Tibial nerve (tissue), 4 donors: ENCODE measurements around the gene LMF1. TPM values are rescaled to one million over a fixed set of nuclear protein-coding genes. Genes with fewer than 3 reads are reported as not detected.

Experiments used
- DNase-seq, 2 donors: peaks; one replicate each; pipeline ENCODE4 v3.0.0-alpha.2; 2019; ENCODE audit warnings: low spot score in 2 of 2
- H3K27ac ChIP-seq, 4 donors: fragments of 200-600 bp; sonication (generic) in 3 of 4; one replicate each; pipeline ENCODE4 v1.5.1; 2017 to 2019; ENCODE audit warnings: mild to moderate bottlenecking in 1 of 4
- H3K27me3 ChIP-seq, 2 donors: fragments of 200-600 bp; sonication (generic) in 1 of 2; one replicate each; pipeline versions ENCODE4 v1.5.1 to v1.6.0; 2017 to 2019
- H3K36me3 ChIP-seq, 3 donors: fragments of 200-600 bp; sonication (generic); one replicate each; pipeline ENCODE4 v1.5.1; 2018 to 2019
- H3K4me1 ChIP-seq, 4 donors: fragments of 200-600 bp; sonication (generic) in 3 of 4; one replicate each; pipeline ENCODE4 v1.5.1; 2017 to 2019
- H3K4me3 ChIP-seq, 4 donors: fragments of 200-600 bp; sonication (generic) in 3 of 4; one replicate each; pipeline ENCODE4 v1.5.1; 2017 to 2019; ENCODE audit warnings: mild to moderate bottlenecking in 1 of 4, moderate library complexity in 1 of 4
- H3K9me3 ChIP-seq, 4 donors: fragments of 200-600 bp; sonication (generic) in 3 of 4; one replicate each; pipeline ENCODE4 v1.5.1; 2017 to 2019
- CTCF ChIP-seq, 5 experiments: fragments of 200-600 bp in 3 of 5; fragments of 450-650 bp in 2 of 5; sonication (generic) in 3 of 5; IDR thresholded peaks; one replicate each; pipeline ENCODE4 v1.5.1; 2016 to 2019; ENCODE audit warnings: antibody characterized with exemption in 5 of 5, mild to moderate bottlenecking in 3 of 5, moderate library complexity in 2 of 5
- EP300 ChIP-seq, 2 donors: sonication (generic); formaldehyde crosslinking; IDR thresholded peaks; one replicate each; pipeline ENCODE4 v1.6.1; 2017; ENCODE audit warnings: antibody characterized with exemption in 2 of 2, mild to moderate bottlenecking in 1 of 2
- POLR2A ChIP-seq, 2 donors: fragments of 450-650 bp; IDR thresholded peaks; one replicate each; pipeline ENCODE4 v1.6.1; 2017; ENCODE audit warnings: antibody characterized with exemption in 2 of 2, mild to moderate bottlenecking in 2 of 2, moderate library complexity in 2 of 2
- WGBS, 2 donors: methylation state at CpG; one replicate each; pipeline ENCODE4 v1.1.5; 2018; 5-methylcytosine and 5-hydroxymethylcytosine counted together
- total RNA-seq, 4 donors: library from RNA; depleted of rRNA; stranded (reverse); fragments of >200 nt; gene quantifications; one replicate each; pipeline ENCODE4 v1.1.0, GENCODE V29; 2016

The LMF1 gene
- total RNA-seq, 4 donors from 2014 or later = 24.5 to 58.5 (median 31.8) TPM

- H3K9me3 ChIP-seq = no peaks in the 10 kb centered on the region
- no peaks in the 10 kb centered on the region for H3K27me3 ChIP-seq
- no peak overlapping the region for H3K27ac ChIP-seq
- H3K4me3 ChIP-seq = no peak overlapping the region
- TF ChIP-seq POLR2A (IDR thresholded peaks at IDR 0.05) = no peak
- TF ChIP-seq EP300 (IDR thresholded peaks at IDR 0.05) = no peak
- TF ChIP-seq CTCF (IDR thresholded peaks at IDR 0.05) = no peak
- 85% methylated on average over 33 to 34 of the region's 35 CpGs for WGBS, 2 donors
- no peak for DNase-seq
- peaks cover 0 to 36% (median 8%) of the 10 kb centered on the region in 4 donors for H3K4me1 ChIP-seq
- H3K36me3 ChIP-seq = peaks cover 0 to 53% (median 0%) of the 10 kb centered on the region in 3 donors
These were observed 78.1 kb downstream of the LMF1 start for GRCh38 chr16:892536-893255.

GRCh38 chr16:892006-892405, 78.8 kb downstream of the LMF1 start:
- Histone ChIP-seq H3K27ac (no peak overlapping the region), H3K9me3 (no peaks in the 10 kb centered on the region), H3K27me3 (no peaks in the 10 kb centered on the region), H3K36me3 (peaks cover 0 to 60% (median 0%) of the 10 kb centered on the region in 3 donors), H3K4me3 (no peak overlapping the region), H3K4me1 (peaks cover 0 to 36% (median 10%) of the 10 kb centered on the region in 4 donors)
- WGBS, 2 donors = 90 to 92% methylated on average over 19 of the region's 19 CpGs
- no peak for DNase-seq
- no peak for TF ChIP-seq CTCF (IDR thresholded peaks at IDR 0.05)

GRCh38 chr16:891353-891740, 79.4 kb downstream of the LMF1 start:
- no peaks in the 10 kb centered on the region for H3K9me3 ChIP-seq
- no peak for TF ChIP-seq CTCF (IDR thresholded peaks at IDR 0.05)
- TF ChIP-seq EP300 (IDR thresholded peaks at IDR 0.05) = no peak
- TF ChIP-seq POLR2A (IDR thresholded peaks at IDR 0.05) = no peak
- no peak overlapping the region for H3K27ac ChIP-seq
- no peak overlapping the region for H3K4me3 ChIP-seq
- peaks cover 0 to 60% (median 0%) of the 10 kb centered on the region in 3 donors for H3K36me3 ChIP-seq
- H3K4me1 ChIP-seq = peaks cover 0 to 33% (median 10%) of the 10 kb centered on the region in 4 donors
- WGBS, 2 donors = 81 to 87% methylated on average over 10 to 11 of the region's 11 CpGs
- no peaks in the 10 kb centered on the region for H3K27me3 ChIP-seq
- DNase-seq = no peak

- Histone ChIP-seq H3K27me3 (no peaks in the 10 kb centered on the region), H3K27ac (no peak overlapping the region), H3K4me1 (peaks cover 0 to 29% (median 10%) of the 10 kb centered on the region in 4 donors), H3K9me3 (no peaks in the 10 kb centered on the region), H3K4me3 (no peak overlapping the region), H3K36me3 (peaks cover 0 to 63% (median 0%) of the 10 kb centered on the region in 3 donors)
- WGBS, 2 donors = 69 to 83% methylated on average over 5 to 11 of the region's 20 CpGs
- TF ChIP-seq EP300 (IDR thresholded peaks at IDR 0.05) (no peak), CTCF (IDR thresholded peaks at IDR 0.05) (no peak), POLR2A (IDR thresholded peaks at IDR 0.05) (no peak)
- DNase-seq = no peak
These were observed 80.0 kb downstream of the LMF1 start for GRCh38 chr16:890716-891352.

GRCh38 chr16:890217-890616, 80.6 kb downstream of the LMF1 start:
- peaks cover 0 to 25% (median 7%) of the 10 kb centered on the region in 4 donors for H3K4me1 ChIP-seq
- WGBS, 2 donors = 80 to 86% methylated on average over 9 to 15 of the region's 15 CpGs
- DNase-seq = no peak
- peaks cover 0 to 69% (median 0%) of the 10 kb centered on the region in 3 donors for H3K36me3 ChIP-seq
- no peaks in the 10 kb centered on the region for H3K27me3 ChIP-seq
- TF ChIP-seq EP300 (IDR thresholded peaks at IDR 0.05) (no peak), POLR2A (IDR thresholded peaks at IDR 0.05) (no peak), CTCF (IDR thresholded peaks at IDR 0.05) (no peak)
- H3K4me3 ChIP-seq = no peak overlapping the region
- no peak overlapping the region for H3K27ac ChIP-seq
- peaks cover 0 to 4% (median 0%) of the 10 kb centered on the region in 4 donors for H3K9me3 ChIP-seq
